PC-9 (cell line): Measurements from ENCODE around the gene PBX2. TPM values are rescaled to one million over a fixed set of nuclear protein-coding genes. Genes with fewer than 3 reads are reported as not detected.

ENCODE experiments used
- BruUV-seq: library from RNA; stranded (reverse); fragments of 400-500 nt; replicated peaks from 2 replicates; lab custom pipeline; 2021; lab: Mats Ljungman, UMichigan
- CTCF ChIA-PET: fragments of 300-600 bp; sonication (Branson Sonifier 250); formaldehyde crosslinking; loops from one replicate; lab custom pipeline; 2022; ENCODE audit warnings: antibody characterized with exemption; lab: Charles Lee
- POLR2A ChIA-PET: fragments of 300-600 bp; sonication (Branson Sonifier 250); formaldehyde crosslinking; loops from one replicate; lab custom pipeline; 2022; ENCODE audit warnings: antibody characterized with exemption; ENCODE audit not compliant: unreplicated experiment; lab: Charles Lee
- DNase-seq, 2 experiments: peaks; one replicate each; pipeline versions ENCODE4 v3.0.0 to v3.0.0-alpha.2; 2015 to 2022; ENCODE audit warnings: mixed read lengths in 1 of 2
- H2AFZ ChIP-seq: fragments of 200-600 bp; sonication (generic); 2 replicates; pipeline ENCODE4 v1.8.1; 2017; ENCODE audit warnings: antibody characterized with exemption
- H3F3A ChIP-seq: fragments of 200-600 bp; sonication (generic); 2 replicates; pipeline ENCODE4 v1.8.1; 2017; ENCODE audit warnings: antibody characterized with exemption, mild to moderate bottlenecking, low read depth; ENCODE audit not compliant: insufficient read depth
- H3K27ac ChIP-seq: fragments of 200-600 bp; sonication (generic); 2 replicates; pipeline ENCODE4 v1.6.1; 2016; ENCODE audit warnings: mixed run types
- H3K27me3 ChIP-seq: fragments of 200-600 bp; sonication (generic); 2 replicates; pipeline ENCODE4 v1.6.1; 2016; ENCODE audit warnings: low read depth, mixed run types; ENCODE audit not compliant: insufficient read depth
- H3K36me3 ChIP-seq: fragments of 200-600 bp; sonication (generic); 2 replicates; pipeline ENCODE4 v1.6.1; 2016; ENCODE audit warnings: low read depth, mixed run types
- H3K4me1 ChIP-seq: fragments of 200-600 bp; sonication (generic); replicated peaks from 2 replicates; pipeline ENCODE4 v1.6.1; 2016; ENCODE audit warnings: mixed run types; ENCODE audit not compliant: insufficient read depth
- H3K4me2 ChIP-seq: fragments of 200-600 bp; sonication (generic); 2 replicates; pipeline ENCODE4 v1.6.1; 2017; ENCODE audit warnings: mixed run types
- H3K4me3 ChIP-seq: fragments of 200-600 bp; sonication (generic); 2 replicates; pipeline ENCODE4 v1.6.1; 2016; ENCODE audit warnings: mixed run types
- H3K79me2 ChIP-seq: fragments of 200-600 bp; sonication (generic); 2 replicates; pipeline ENCODE4 v1.6.1; 2017; ENCODE audit warnings: low read depth, mixed run types
- H3K9me2 ChIP-seq: fragments of 200-600 bp; sonication (generic); 2 replicates; pipeline ENCODE4 v1.8.1; 2017; ENCODE audit warnings: mild to moderate bottlenecking; ENCODE audit not compliant: insufficient read depth
- H3K9me3 ChIP-seq: fragments of 200-600 bp; sonication (generic); 2 replicates; pipeline ENCODE4 v1.8.1; 2016; ENCODE audit warnings: low read depth; ENCODE audit not compliant: insufficient read depth
- H4K20me1 ChIP-seq: fragments of 200-600 bp; sonication (generic); 2 replicates; pipeline ENCODE4 v1.8.1; 2017; ENCODE audit not compliant: insufficient read depth
- EZH2 ChIP-seq: fragments of 200-600 bp; sonication (generic); IDR thresholded peaks from 2 replicates; pipeline ENCODE4 v1.8.0; 2017; ENCODE audit warnings: antibody characterized with exemption, low read depth
- intact Hi-C: fragments of 100-400 bp; cut with micrococcal nuclease; formaldehyde crosslinking; loops from one replicate; pipeline ENCODE4 v1.10.0; 2022; ENCODE audit not compliant: unreplicated experiment
- total RNA-seq: library from RNA; stranded (reverse); gene quantifications from 2 replicates; pipeline ENCODE4 v1.2.3, GENCODE V29; 2021
- TF ChIP-seq, protein P1 (sequence below): fragments of 200-600 bp; sonication (generic); conservative IDR thresholded peaks from 2 replicates; pipeline ENCODE4 v1.6.1; 2017; ENCODE audit warnings: mixed run types, antibody characterized with exemption, mild to moderate bottlenecking, moderate library complexity

Gene PBX2
- total RNA-seq, 1 experiment from 2014 or later, result 89.3 TPM

DNA sequence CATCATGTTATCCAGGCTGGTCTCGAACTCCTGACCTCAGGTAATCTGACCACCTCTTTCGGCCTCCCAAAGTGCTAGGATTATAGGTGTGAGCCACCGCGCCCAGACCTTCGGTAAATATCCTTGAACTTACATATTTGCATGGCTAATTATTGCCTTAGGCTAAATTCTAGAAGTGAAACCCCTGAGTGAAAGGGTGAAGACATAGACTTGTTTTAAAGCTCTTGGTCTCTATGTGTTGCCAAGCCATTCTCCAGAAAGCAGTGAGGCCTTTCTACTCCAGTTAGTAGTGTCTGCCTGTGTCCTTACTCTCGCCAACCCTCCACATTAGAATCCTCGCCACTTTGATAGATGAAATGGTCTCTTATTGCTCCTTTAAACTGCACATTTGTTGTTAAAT is 36.4 kb upstream of the PBX2 start:
- H3K4me1 ChIP-seq, result no peaks in the 10 kb centered on the region
- no peaks in the 10 kb centered on the region for H3K9me3 ChIP-seq
- H3K27me3 ChIP-seq, result peaks cover 17% of the 10 kb centered on the region
- H3K9me2 ChIP-seq, result no peaks in the 10 kb centered on the region
- H3K36me3 ChIP-seq, result no peaks in the 10 kb centered on the region
- H3F3A ChIP-seq, result no peaks in the 10 kb centered on the region
- H4K20me1 ChIP-seq, result no peaks in the 10 kb centered on the region
- no peak for TF ChIP-seq EZH2
- TF ChIP-seq, protein P1, sequence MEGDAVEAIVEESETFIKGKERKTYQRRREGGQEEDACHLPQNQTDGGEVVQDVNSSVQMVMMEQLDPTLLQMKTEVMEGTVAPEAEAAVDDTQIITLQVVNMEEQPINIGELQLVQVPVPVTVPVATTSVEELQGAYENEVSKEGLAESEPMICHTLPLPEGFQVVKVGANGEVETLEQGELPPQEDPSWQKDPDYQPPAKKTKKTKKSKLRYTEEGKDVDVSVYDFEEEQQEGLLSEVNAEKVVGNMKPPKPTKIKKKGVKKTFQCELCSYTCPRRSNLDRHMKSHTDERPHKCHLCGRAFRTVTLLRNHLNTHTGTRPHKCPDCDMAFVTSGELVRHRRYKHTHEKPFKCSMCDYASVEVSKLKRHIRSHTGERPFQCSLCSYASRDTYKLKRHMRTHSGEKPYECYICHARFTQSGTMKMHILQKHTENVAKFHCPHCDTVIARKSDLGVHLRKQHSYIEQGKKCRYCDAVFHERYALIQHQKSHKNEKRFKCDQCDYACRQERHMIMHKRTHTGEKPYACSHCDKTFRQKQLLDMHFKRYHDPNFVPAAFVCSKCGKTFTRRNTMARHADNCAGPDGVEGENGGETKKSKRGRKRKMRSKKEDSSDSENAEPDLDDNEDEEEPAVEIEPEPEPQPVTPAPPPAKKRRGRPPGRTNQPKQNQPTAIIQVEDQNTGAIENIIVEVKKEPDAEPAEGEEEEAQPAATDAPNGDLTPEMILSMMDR, result no peak
- no peak for DNase-seq
- H2AFZ ChIP-seq, result no peak overlapping the region
- intact Hi-C loops, result no loop called here
- H3K79me2 ChIP-seq, result no peaks in the 10 kb centered on the region
- ChIA-PET POLR2A (no interaction called here), CTCF (no interaction called here)
- no peak overlapping the region for H3K27ac ChIP-seq
- no TSS peak for BruUV-seq
- H3K4me2 ChIP-seq, result no peak overlapping the region
- H3K4me3 ChIP-seq, result no peak overlapping the region

DNA sequence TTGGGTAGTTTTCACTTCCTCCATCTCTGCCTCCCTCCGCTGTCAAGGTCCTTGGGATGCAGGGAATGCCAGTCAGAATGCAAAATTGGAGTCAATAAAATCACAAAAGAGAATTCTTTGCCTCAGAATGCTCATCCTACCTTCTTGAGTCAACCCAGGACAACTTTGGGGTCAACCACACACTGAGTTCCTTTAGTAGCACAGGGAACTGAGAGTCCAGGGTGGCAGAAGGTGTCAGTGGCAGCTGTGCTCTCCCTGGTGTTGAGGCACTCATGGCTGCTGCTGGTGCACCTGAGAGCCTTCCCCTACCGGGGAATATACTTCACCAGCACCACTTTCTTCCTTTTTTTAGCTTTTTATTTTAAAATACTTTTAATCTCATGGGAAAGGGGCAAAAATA is 34.7 kb upstream of the PBX2 start:
- no peaks in the 10 kb centered on the region for H3K9me3 ChIP-seq
- TF ChIP-seq, protein P1, result no peak
- no peak for TF ChIP-seq EZH2
- H4K20me1 ChIP-seq, result no peaks in the 10 kb centered on the region
- H3F3A ChIP-seq, result no peaks in the 10 kb centered on the region
- BruUV-seq, result no TSS peak
- H3K27me3 ChIP-seq, result peaks cover 34% of the 10 kb centered on the region
- H3K4me1 ChIP-seq, result no peaks in the 10 kb centered on the region
- intact Hi-C loops, result no loop called here
- no peaks in the 10 kb centered on the region for H3K79me2 ChIP-seq
- POLR2A ChIA-PET, result no interaction called here
- CTCF ChIA-PET, result no interaction called here
- H2AFZ ChIP-seq, result no peak overlapping the region
- DNase-seq, result no peak
- no peak overlapping the region for H3K27ac ChIP-seq
- H3K4me3 ChIP-seq, result no peak overlapping the region
- no peaks in the 10 kb centered on the region for H3K9me2 ChIP-seq
- H3K36me3 ChIP-seq, result no peaks in the 10 kb centered on the region
- H3K4me2 ChIP-seq, result no peak overlapping the region

DNA sequence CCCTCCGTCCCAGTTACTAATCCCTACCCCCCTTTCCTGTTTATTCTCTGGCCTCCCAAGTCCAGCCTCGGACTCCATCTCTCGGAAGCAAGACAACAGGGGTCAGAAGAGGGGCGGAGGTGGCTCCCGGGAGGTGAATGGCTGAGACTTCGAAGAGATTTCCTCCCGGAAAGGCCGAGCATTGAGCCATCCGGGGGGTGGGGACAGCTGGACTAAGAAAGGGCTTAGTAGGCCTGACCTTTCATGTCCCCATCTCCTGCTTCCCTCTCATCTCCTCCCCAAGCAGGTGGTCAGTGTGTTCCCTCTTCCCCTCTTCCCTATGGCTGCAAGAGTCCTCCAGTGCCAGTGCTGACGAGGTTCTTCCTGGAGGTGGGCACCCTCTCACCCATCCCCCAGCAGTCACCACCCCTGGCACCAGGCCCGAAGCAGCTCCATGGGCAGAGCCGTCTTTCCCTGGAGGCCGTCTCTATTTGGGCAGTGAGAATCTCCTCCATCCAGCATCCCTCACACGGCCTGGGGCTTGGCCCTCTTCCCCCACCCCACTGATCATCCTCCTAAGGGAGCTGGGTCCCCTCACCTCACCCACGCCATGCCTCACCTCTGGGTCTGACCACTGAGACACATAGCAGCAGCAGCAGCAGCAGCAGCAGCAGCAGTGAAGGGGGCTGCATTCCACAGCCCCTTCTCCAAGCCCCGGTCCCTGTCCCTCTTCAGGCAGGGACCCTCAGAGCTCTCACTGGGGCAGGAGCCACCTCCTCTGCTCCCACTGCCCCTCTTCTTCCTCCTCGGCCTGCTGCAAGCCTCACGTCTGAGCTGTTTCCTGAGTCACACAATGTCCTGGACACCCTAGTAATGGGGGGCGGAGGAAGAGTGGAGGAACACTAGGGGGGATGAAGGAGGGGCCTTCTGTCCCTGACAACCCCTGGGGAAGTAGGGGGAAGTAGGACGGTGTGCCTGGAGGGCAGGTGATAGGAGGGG is 33.5 kb upstream of the PBX2 start, which contains the start of gene NOTCH4:
TSS of gene NOTCH4 (minus strand) at position 810 of the 978 bp plus-strand sequence. CDS start at position 671, 139 bp downstream.
- no peaks in the 10 kb centered on the region for H4K20me1 ChIP-seq
- no peak within 1 kb of the TSS for H3K4me3 ChIP-seq
- H3K9me3 ChIP-seq, result no peaks in the 10 kb centered on the region
- H3K27me3 ChIP-seq, result peaks cover 45% of the 10 kb centered on the region
- H3K79me2 ChIP-seq, result no peaks in the 10 kb centered on the region
- no peak within 1 kb of the TSS for H2AFZ ChIP-seq
- H3K9me2 ChIP-seq, result no peaks in the 10 kb centered on the region
- TF ChIP-seq, protein P1, result no peak
- TF ChIP-seq EZH2, result no peak
- no peak within 1 kb of the TSS for H3K27ac ChIP-seq
- H3K4me2 ChIP-seq, result no peak within 1 kb of the TSS
- no peaks in the 10 kb centered on the region for H3K36me3 ChIP-seq
- POLR2A ChIA-PET, result no interaction called here
- BruUV-seq, result no TSS peak
- intact Hi-C loops, result no loop called here
- DNase-seq, result no peak
- H3F3A ChIP-seq, result no peaks in the 10 kb centered on the region
- H3K4me1 ChIP-seq, result no peaks in the 10 kb centered on the region
- CTCF ChIA-PET, result no interaction called here
